Hepatocyte (in vitro differentiated cells): ENCODE results near the gene NR2E3.

ENCODE experiments used
- CTCF ChIP-seq: fragments of 200-600 bp; sonication (generic); IDR thresholded peaks from 2 replicates; pipeline ENCODE4 v1.5.1; 2016; ENCODE audit warnings: antibody characterized with exemption, mild to moderate bottlenecking; ENCODE audit not compliant: poor library complexity
- EZH2 ChIP-seq: fragments of 200-600 bp; sonication (generic); IDR thresholded peaks from 2 replicates; pipeline ENCODE4 v1.6.1; 2016; ENCODE audit warnings: antibody characterized with exemption, mild to moderate bottlenecking, borderline replicate concordance
- EZH2phosphoT487 ChIP-seq: fragments of 200-600 bp; sonication (generic); IDR thresholded peaks from one replicate; pipeline ENCODE4 v1.6.1; 2018; ENCODE audit warnings: antibody characterized with exemption, mild to moderate bottlenecking, low read depth, moderate library complexity; ENCODE audit not compliant: unreplicated experiment, severe bottlenecking

- TF ChIP-seq CTCF (peak; percentile 81), EZH2 (no peak), EZH2phosphoT487 (no peak)
These were observed 30.0 kb upstream of the NR2E3 start for GRCh38 chr15:71780115-71780976.
